ENCODE results near the gene NEU1.

DNA sequence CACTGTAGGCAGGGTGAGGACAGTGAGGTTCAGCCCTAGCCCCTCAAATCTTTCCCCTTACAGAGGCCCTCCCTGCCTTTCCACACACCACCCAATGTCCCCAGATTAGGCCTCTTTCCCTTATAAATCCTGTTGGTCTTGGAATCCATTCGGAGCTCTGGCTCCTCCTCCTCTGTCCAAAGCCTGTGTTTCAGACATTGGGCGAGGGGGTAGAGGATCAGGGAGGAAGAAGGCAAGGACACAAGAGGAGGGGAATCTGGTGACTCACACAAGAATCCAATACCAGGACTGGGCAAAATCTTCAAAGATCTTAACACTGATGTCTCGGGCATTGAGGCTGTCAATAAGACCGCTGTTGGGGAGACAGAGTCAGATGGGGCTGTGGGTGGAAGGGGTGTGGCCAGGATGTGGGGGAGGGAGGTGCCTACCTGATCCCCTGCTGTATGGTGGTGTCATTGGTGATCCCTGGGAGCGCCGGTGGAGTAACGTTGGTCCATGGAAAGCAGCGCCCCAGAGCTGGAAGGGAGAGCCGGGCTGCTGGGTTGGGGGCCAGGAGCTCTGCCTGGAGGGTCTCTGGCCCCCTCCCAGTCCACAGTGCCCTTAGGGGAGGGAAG lies 8.5 kb upstream of the NEU1 start:
- TF ChIP-seq ETV6 (CRISPR knock-in tag; IDR thresholded peaks at IDR 0.05), result no peak
- TF ChIP-seq, protein P1, sequence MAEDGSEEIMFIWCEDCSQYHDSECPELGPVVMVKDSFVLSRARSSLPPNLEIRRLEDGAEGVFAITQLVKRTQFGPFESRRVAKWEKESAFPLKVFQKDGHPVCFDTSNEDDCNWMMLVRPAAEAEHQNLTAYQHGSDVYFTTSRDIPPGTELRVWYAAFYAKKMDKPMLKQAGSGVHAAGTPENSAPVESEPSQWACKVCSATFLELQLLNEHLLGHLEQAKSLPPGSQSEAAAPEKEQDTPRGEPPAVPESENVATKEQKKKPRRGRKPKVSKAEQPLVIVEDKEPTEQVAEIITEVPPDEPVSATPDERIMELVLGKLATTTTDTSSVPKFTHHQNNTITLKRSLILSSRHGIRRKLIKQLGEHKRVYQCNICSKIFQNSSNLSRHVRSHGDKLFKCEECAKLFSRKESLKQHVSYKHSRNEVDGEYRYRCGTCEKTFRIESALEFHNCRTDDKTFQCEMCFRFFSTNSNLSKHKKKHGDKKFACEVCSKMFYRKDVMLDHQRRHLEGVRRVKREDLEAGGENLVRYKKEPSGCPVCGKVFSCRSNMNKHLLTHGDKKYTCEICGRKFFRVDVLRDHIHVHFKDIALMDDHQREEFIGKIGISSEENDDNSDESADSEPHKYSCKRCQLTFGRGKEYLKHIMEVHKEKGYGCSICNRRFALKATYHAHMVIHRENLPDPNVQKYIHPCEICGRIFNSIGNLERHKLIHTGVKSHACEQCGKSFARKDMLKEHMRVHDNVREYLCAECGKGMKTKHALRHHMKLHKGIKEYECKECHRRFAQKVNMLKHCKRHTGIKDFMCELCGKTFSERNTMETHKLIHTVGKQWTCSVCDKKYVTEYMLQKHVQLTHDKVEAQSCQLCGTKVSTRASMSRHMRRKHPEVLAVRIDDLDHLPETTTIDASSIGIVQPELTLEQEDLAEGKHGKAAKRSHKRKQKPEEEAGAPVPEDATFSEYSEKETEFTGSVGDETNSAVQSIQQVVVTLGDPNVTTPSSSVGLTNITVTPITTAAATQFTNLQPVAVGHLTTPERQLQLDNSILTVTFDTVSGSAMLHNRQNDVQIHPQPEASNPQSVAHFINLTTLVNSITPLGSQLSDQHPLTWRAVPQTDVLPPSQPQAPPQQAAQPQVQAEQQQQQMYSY (CRISPR knock-in tag; IDR thresholded peaks at IDR 0.05), result no peak
